Neural progenitor cell (in vitro differentiated cells): ENCODE data around the gene TANK.

Experiments used
- EZH2 ChIP-seq: fragments of 200-600 bp; sonication (generic); IDR thresholded peaks from 2 replicates; pipeline ENCODE4 v1.6.1; 2017; ENCODE audit warnings: antibody characterized with exemption, mild to moderate bottlenecking, moderate library complexity
- EZH2phosphoT487 ChIP-seq: fragments of 200-600 bp; sonication (generic); IDR thresholded peaks from 2 replicates; pipeline ENCODE4 v1.6.1; 2017; ENCODE audit warnings: antibody characterized with exemption
- TF ChIP-seq, protein P1 (sequence below): fragments of 200-600 bp; sonication (generic); IDR thresholded peaks from 2 replicates; pipeline ENCODE4 v1.5.1; 2017; ENCODE audit warnings: antibody characterized with exemption, mild to moderate bottlenecking

DNA sequence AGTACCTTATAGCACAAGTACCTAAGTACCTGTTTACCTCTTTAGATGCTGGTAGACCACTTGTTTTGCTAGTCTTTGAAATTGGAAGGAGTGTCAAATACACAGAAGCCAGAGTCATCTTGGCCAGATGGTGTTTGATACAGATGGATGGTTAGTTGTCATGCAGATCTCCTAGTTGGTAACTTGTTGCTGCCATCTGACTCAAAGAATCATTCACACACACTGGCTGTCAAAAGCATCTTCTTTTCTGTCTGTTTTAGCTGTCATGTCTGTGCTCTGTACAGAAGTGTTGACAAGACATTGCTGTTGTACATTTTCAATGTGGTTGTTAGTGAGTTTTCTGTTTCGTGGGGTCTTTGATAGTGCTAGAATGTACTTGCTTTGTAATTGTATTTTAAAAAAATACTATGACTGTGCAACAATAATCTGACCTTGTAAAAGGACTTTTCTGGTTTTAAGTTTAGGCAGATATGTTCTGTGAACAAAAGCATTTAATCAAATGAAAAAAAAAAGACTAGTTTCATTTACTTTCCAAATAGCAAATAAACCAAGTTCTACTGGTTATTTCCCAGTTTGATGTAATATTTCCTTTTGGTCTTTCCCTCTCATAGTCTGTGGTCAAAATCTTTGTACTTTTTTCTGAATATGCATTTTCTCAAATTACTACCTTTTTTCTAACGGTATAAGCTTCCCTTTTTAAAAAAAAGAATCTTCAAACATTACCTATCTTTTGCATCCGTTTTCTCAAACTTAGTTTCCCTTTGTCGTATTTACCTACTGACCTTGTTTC, 39.9 kb downstream of the TANK start:
- TF ChIP-seq, protein P1, sequence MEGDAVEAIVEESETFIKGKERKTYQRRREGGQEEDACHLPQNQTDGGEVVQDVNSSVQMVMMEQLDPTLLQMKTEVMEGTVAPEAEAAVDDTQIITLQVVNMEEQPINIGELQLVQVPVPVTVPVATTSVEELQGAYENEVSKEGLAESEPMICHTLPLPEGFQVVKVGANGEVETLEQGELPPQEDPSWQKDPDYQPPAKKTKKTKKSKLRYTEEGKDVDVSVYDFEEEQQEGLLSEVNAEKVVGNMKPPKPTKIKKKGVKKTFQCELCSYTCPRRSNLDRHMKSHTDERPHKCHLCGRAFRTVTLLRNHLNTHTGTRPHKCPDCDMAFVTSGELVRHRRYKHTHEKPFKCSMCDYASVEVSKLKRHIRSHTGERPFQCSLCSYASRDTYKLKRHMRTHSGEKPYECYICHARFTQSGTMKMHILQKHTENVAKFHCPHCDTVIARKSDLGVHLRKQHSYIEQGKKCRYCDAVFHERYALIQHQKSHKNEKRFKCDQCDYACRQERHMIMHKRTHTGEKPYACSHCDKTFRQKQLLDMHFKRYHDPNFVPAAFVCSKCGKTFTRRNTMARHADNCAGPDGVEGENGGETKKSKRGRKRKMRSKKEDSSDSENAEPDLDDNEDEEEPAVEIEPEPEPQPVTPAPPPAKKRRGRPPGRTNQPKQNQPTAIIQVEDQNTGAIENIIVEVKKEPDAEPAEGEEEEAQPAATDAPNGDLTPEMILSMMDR = no peak
- TF ChIP-seq EZH2 (no peak), EZH2phosphoT487 (no peak)
